Measurements from ENCODE around the gene HEATR5B.

DNA sequence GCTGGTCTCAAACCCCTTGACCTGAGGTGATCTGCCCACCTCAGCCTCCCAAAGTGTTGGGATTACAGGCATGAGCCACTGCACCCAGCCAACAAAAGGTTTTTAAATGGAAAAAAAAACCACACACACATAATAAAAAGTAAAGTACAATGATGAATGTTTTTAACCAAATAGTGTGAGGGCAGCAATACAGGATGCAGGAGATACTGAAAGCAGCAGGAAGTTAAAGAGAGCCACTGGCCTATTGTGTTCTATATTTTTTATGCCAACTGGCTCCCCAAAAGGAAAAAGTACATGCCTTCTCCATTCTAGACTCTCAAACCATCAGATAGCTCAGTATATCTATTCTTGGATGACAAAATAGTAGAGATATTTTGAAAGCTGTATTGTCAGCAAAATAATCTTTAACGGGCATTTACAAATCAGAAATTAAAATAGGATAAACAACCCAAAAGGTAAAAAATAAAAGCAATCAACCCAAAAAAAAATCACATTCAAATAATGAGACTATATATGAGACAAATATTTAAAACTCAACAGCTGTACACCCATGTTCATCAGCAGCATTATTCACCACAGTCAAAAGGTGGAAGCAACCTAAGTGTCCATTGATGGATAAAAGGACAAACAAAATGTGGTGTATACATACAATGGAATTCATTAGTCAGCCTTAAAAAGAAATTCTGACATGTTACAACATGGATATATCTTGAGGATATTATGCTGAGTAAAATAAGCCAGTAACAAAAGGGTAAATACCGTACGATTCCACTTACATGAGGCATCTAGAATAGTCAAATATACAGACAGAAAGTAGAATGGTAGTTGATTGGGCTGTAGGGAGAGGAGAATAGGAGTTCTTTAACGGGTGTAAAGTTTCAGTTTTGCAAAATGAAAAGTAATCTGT is 26.4 kb upstream of the HEATR5B start:
- TF ChIP-seq POLR2A (IDR thresholded peaks at IDR 0.05) (no peak), CTCF (IDR thresholded peaks at IDR 0.05) (no peak)

Data from lower leg skin (tissue), 3 donors.